ENCODE results near the gene ULBP2. TPM values are rescaled to one million over a fixed set of nuclear protein-coding genes. Genes with fewer than 3 reads are reported as not detected.
"Not testable (repeated sequence)": the region's sequence is repeated elsewhere in the genome, so short reads cannot be mapped to it uniquely, and the experiment has no call there.

The ULBP2 gene
- total RNA-seq, 1 donor = 6.9 TPM

DNA sequence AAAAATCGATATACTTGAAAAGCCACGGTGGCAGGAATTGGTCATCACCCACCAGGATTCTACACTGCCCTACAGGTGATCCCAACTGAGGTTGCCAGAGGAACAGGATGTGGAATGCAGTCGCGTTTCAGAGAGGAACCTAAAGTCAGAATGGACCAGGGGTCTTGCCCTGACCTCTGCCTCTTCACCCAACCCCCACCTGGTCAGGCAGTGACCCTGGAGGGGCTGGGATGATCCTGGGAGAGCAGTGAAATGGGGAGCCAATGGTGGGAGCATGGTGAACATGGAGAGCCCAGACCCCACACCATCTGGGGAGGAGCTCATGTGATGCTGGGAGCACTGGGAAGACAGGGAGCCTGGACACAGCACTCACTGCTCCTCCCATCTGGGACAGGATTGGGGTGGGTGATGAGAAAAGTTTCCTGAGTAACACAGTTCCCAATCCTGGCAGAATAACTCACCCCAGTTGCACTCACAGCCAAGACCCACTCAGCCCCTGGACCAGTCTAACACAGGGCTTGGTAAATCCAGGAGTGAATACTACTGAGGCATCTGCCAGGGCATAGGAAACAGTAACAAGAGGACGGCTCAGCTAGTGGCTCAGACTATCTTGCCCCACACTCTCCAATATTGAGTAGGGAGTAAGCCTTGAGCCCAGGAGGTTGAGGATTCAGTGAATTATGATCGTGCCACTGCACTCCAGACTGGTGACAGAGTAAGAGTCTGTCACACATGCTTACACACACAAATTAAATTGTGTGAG, 1.7 kb upstream of the ULBP2 start:
- TF ChIP-seq, protein P1, sequence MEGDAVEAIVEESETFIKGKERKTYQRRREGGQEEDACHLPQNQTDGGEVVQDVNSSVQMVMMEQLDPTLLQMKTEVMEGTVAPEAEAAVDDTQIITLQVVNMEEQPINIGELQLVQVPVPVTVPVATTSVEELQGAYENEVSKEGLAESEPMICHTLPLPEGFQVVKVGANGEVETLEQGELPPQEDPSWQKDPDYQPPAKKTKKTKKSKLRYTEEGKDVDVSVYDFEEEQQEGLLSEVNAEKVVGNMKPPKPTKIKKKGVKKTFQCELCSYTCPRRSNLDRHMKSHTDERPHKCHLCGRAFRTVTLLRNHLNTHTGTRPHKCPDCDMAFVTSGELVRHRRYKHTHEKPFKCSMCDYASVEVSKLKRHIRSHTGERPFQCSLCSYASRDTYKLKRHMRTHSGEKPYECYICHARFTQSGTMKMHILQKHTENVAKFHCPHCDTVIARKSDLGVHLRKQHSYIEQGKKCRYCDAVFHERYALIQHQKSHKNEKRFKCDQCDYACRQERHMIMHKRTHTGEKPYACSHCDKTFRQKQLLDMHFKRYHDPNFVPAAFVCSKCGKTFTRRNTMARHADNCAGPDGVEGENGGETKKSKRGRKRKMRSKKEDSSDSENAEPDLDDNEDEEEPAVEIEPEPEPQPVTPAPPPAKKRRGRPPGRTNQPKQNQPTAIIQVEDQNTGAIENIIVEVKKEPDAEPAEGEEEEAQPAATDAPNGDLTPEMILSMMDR (IDR thresholded peaks at IDR 0.05; ENCODE audit: insufficient read depth, low read depth, low read length) = no peak
- DNase-seq (ENCODE audit: low read depth) = no peak
- H3K4me3 ChIP-seq (ENCODE audit: low read depth, low read length) = no peak overlapping the region

DNA sequence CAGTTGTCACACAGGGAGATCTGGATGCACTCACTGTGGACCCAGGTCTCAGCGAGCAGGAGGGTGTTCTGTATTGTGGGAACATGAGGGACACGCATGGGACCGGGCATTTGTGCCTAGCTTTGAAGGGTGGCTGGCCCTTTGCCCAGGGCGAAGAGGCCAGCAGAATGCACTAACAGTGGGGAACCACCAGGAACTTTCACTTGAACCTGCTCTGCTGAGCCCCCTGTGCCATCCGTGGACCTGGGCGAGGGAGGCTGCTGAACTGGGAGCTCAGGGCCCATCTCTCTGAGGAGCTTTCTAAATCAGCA, 1.2 kb upstream of the ULBP2 start:
- TF ChIP-seq, protein P1 (IDR thresholded peaks at IDR 0.05; ENCODE audit: insufficient read depth, low read depth, low read length) = no peak
- no peak overlapping the region for H3K4me3 ChIP-seq (ENCODE audit: low read depth, low read length)
- no peak for DNase-seq (ENCODE audit: low read depth)

DNA sequence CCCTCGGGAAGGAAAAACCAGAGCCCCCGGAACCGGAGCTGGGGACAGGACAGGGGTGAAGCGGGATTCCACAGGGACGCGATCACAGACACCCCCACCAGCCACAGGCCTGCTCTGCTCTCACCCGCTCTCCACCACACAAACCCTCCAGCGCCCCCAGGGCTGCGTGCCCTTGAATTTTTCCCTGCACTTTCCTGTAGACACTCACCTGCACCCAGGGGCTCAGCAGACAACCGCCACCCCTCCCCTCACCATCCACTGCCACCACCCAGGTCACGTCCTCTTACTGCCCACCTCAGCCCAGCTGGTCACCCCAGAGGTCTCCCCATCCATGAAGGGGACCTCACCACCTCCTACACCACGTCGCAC, 631 bp downstream of the ULBP2 start:
- TF ChIP-seq, protein P1 (IDR thresholded peaks at IDR 0.05; ENCODE audit: insufficient read depth, low read depth, low read length) = no peak
- peak overlapping the region; percentile 83 for H3K4me3 ChIP-seq (ENCODE audit: low read depth, low read length)
- no peak for DNase-seq (ENCODE audit: low read depth)

DNA sequence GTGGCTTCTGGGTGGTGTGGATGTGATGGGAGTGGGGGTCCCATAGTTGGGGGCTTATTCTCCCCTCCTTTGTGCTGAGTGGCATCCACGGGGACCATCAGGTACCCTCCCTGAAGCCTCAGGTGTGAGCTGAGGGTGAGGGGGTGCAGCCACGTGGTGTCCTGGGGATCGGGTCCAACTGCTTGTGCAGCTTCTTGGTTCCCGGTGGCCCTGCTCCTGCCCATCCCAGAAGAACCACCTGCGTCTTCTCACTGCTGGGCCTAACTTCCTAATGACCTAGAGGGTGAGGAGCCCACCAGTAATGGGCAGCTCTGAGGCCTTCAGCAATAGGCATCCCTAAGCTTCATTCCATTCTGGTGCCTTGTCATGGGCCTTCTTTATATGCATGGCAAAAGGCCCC, 1.5 kb downstream of the ULBP2 start:
- DNase-seq (ENCODE audit: low read depth); H3K4me3 ChIP-seq (ENCODE audit: low read depth, low read length): not testable (repeated sequence)

DNA sequence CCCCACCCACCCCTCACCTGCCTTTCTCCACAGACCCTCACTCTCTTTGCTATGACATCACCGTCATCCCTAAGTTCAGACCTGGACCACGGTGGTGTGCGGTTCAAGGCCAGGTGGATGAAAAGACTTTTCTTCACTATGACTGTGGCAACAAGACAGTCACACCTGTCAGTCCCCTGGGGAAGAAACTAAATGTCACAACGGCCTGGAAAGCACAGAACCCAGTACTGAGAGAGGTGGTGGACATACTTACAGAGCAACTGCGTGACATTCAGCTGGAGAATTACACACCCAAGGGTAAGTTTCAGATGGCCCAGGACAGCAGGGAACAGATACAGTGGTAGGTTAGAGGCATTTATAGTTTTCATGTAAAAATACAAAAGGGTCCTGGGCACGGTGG, 3.5 kb downstream of the ULBP2 start:
- DNase-seq (ENCODE audit: low read depth); H3K4me3 ChIP-seq (ENCODE audit: low read depth, low read length): not testable (repeated sequence)

DNA sequence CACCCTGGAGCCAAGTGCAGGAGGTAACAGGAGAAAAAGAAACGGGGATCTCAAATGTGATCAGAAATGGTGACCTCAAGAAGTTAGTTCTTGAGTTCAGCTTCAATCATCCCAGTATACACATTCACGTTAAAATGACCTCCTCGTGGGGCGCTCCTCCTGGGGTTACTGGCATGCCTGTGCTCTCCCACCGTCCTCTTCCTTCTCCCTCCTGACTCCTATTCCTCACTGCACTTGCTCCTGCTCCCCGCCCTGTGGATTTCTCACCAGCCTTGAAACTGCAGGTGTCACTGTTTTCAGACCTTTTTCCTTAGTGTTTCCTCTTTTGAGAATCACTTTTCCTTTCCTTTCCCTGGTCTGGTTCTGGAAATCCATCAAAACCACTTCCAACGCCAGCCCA, 4.8 kb downstream of the ULBP2 start:
- DNase-seq (ENCODE audit: low read depth) = not testable (repeated sequence)

DNA sequence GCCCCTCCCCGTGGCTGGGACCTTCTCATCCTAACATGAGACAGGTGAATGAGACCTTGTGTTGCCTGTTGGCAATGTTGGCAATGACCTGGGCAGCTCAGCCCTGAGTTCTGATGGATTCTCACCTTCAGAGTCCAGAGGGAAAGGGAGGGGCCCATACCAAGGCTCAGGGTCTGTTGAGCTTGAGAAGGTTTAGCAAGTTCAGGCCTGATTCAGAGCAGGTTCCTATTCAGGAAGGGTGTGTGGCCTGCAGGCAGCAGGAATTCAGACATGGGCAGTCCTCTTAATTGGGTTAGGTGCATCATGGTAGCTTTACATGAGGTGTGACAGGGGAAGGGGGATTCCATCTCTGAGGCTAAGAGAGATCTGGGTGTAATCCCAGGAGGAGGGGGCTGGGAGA, 5.7 kb downstream of the ULBP2 start:
- not testable (repeated sequence) for H3K4me3 ChIP-seq (ENCODE audit: low read depth, low read length); DNase-seq (ENCODE audit: low read depth)

More for the DNA sequence above, 4.8 kb downstream of the ULBP2 start:
- not testable (repeated sequence) for H3K4me3 ChIP-seq (ENCODE audit: low read depth, low read length)

DNA sequence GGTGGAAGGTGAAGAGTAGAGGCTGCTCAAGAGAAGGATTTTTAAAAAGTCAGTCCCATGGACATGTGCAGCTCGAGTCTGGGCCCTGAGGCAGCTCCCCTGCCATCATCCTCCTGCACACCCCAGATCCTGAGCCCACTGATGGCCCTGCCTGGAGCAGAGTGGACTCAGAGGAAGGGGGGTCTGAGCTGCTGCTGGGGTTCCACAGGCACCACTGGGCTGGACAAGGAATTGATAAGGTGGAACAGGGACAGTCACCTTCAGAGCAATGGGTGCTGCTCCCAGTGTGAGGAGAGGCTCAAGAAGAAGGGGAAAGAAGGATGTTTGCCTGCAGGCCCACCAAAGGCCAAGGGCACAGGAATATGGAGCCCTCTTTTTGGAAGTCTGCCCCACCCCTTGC, 6.2 kb downstream of the ULBP2 start:
- no peak for DNase-seq (ENCODE audit: low read depth)
- no peak overlapping the region for H3K4me3 ChIP-seq (ENCODE audit: low read depth, low read length)
- TF ChIP-seq, protein P1 (IDR thresholded peaks at IDR 0.05; ENCODE audit: insufficient read depth, low read depth, low read length) = no peak

DNA sequence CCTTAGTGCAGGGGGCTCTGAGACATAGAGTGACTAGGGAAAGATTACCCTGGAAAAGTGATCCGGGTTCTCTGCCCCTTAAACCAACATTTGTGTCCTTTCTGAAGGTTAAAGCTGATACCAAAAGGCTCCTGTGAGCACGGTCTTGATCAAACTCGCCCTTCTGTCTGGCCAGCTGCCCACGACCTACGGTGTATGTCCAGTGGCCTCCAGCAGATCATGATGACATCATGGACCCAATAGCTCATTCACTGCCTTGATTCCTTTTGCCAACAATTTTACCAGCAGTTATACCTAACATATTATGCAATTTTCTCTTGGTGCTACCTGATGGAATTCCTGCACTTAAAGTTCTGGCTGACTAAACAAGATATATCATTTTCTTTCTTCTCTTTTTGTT, 6.8 kb downstream of the ULBP2 start:
- TF ChIP-seq, protein P1 (IDR thresholded peaks at IDR 0.05; ENCODE audit: insufficient read depth, low read depth, low read length) = no peak
- no peak overlapping the region for H3K4me3 ChIP-seq (ENCODE audit: low read depth, low read length)
- no peak for DNase-seq (ENCODE audit: low read depth)
